Prostate gland (tissue), 2 donors: Measurements from ENCODE around the gene MCM7. TPM values are rescaled to one million over a fixed set of nuclear protein-coding genes. Genes with fewer than 3 reads are reported as not detected.

ENCODE experiments used
- DNase-seq: peaks from one replicate; pipeline ENCODE4 v3.0.0-alpha.2; 2019; ENCODE audit warnings: low spot score
- H3K27ac ChIP-seq, 2 donors: fragments of 200-600 bp; sonication (generic); 2 replicates each; pipeline ENCODE4 v1.5.1; 2017 to 2019
- H3K27me3 ChIP-seq: fragments of 200-600 bp; sonication (generic); replicated peaks from 2 replicates; pipeline ENCODE4 v1.5.1; 2019; ENCODE audit not compliant: insufficient read depth
- H3K36me3 ChIP-seq, 2 donors: fragments of 200-600 bp; sonication (generic); 1 replicate in 1 of 2; 2 replicates in 1 of 2; pipeline versions ENCODE4 v1.5.1 to v1.8.1; 2017 to 2019
- H3K4me1 ChIP-seq: fragments of 200-600 bp; sonication (generic); replicated peaks from 2 replicates; pipeline ENCODE4 v1.5.1; 2019
- H3K4me3 ChIP-seq, 2 donors: fragments of 200-600 bp; sonication (generic); 2 replicates each; pipeline ENCODE4 v1.5.1; 2017 to 2019
- H3K9me3 ChIP-seq: fragments of 200-600 bp; sonication (generic); 2 replicates; pipeline ENCODE4 v1.5.1; 2017
- POLR2A ChIP-seq: fragments of 450-650 bp; IDR thresholded peaks from one replicate; pipeline ENCODE4 v1.6.1; 2016; ENCODE audit warnings: antibody characterized with exemption, mild to moderate bottlenecking
- POLR2AphosphoS5 ChIP-seq: sonication (generic); formaldehyde crosslinking; IDR thresholded peaks from one replicate; pipeline ENCODE4 v1.6.1; 2017; ENCODE audit warnings: antibody characterized with exemption
- WGBS: methylation state at CpG from one replicate; pipeline ENCODE4 v1.1.5; 2018; 5-methylcytosine and 5-hydroxymethylcytosine counted together
- intact Hi-C: fragments of 100-400 bp; cut with DNase I; formaldehyde crosslinking; loops from one replicate; pipeline ENCODE4 v1.14.2; 2022
- microRNA counts, 2 donors: library from miRNA; unstranded; fragments of <30 nt; microRNA quantifications; one replicate each; lab custom pipeline; 2016 to 2017
- microRNA-seq: library from miRNA; unstranded; fragments of <30 nt; microRNA quantifications from one replicate; pipeline ENCODE4, GENCODE V29; 2016
- small RNA-seq, 2 donors: library from RNA; depleted of rRNA; stranded (forward); fragments of <200 nt; gene quantifications; one replicate each; pipeline ENCODE3, GENCODE V24; 2016
- total RNA-seq, 2 donors: library from RNA; depleted of rRNA; stranded (reverse); fragments of >200 nt; gene quantifications; one replicate each; pipeline ENCODE4 v1.1.0, GENCODE V29; 2016
- TF ChIP-seq, protein P1 (sequence below), 4 experiments: fragments of 200-600 bp in 2 of 4; fragments of 450-650 bp in 2 of 4; sonication (generic) in 2 of 4; IDR thresholded peaks; 1 replicate in 3 of 4; 2 replicates in 1 of 4; pipeline ENCODE4 v1.5.1; 2016 to 2019; ENCODE audit warnings: antibody characterized with exemption in 4 of 4, mild to moderate bottlenecking in 2 of 4, moderate library complexity in 2 of 4

Gene MCM7
- total RNA-seq, 2 donors from 2014 or later: 47.5 to 68.7 TPM

DNA sequence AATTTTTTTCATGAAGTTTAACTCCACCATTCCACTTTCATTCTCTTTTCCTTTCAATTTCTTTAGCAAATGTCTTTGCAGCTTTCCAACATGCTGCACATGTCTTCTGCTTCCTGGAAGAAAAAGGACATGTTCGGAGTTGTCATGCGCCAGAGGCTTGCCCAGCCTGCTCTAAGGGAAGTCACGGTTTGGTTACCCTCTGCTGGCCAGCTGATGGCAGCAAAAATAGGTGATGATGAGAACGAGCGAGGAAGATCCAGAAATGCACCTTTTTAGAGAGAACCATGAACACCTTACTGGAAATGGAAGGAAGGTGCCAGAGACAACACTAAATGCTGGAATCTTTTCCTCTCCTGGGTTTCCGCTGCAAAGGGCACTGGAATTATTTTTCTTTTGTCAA, 56.5 kb downstream of the MCM7 start:
- no peaks in the 10 kb centered on the region for H3K27me3 ChIP-seq
- no peaks in the 10 kb centered on the region for H3K4me1 ChIP-seq
- H3K27ac ChIP-seq: no peak overlapping the region
- H3K4me3 ChIP-seq: no peak overlapping the region
- H3K36me3 ChIP-seq: no peaks in the 10 kb centered on the region
- 39% methylated on average over 6 of the region's 6 CpGs for WGBS
- DNase-seq: peak; percentile 79
- H3K9me3 ChIP-seq: no peaks in the 10 kb centered on the region
- TF ChIP-seq POLR2AphosphoS5: peak; percentile 85
- TF ChIP-seq, protein P1, sequence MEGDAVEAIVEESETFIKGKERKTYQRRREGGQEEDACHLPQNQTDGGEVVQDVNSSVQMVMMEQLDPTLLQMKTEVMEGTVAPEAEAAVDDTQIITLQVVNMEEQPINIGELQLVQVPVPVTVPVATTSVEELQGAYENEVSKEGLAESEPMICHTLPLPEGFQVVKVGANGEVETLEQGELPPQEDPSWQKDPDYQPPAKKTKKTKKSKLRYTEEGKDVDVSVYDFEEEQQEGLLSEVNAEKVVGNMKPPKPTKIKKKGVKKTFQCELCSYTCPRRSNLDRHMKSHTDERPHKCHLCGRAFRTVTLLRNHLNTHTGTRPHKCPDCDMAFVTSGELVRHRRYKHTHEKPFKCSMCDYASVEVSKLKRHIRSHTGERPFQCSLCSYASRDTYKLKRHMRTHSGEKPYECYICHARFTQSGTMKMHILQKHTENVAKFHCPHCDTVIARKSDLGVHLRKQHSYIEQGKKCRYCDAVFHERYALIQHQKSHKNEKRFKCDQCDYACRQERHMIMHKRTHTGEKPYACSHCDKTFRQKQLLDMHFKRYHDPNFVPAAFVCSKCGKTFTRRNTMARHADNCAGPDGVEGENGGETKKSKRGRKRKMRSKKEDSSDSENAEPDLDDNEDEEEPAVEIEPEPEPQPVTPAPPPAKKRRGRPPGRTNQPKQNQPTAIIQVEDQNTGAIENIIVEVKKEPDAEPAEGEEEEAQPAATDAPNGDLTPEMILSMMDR (IDR thresholded peaks at IDR 0.05): peak in 3 of 4 experiments; percentile 42 to 75 (median 54)
- no peak for TF ChIP-seq POLR2A
- intact Hi-C loops: no loop called here

MicroRNA genes within 50 kb of the gene (microRNA counts, 767-probe panel; counts per million panel counts)
- microRNA hsa-miR-106b-5p (lab: Ali Mortazavi, UCI): 2,367 to 2,749 counts per million in 2 donors
- microRNA hsa-miR-25-3p (lab: Ali Mortazavi, UCI): 4,670 to 4,908 counts per million in 2 donors
- microRNA hsa-miR-93-5p (lab: Ali Mortazavi, UCI): 4,179 to 4,430 counts per million in 2 donors

Small RNA genes within 50 kb of the gene (microRNA-seq; reads per million reads assigned to microRNA genes)
- gene MIR106B (562 reads per million, percentile 85 among the genes with 10 or more reads in this experiment), gene MIR25 (293 reads per million, percentile 80 among the genes with 10 or more reads in this experiment), gene MIR93 (2,692 reads per million, percentile 92 among the genes with 10 or more reads in this experiment)

Small RNA genes within 50 kb of the gene (small RNA-seq; reads per million reads assigned to genes)
- gene MIR106B (70.2 to 186 reads per million in 2 donors), gene MIR25 (1,508 to 1,619 reads per million in 2 donors), gene MIR93 (144 to 260 reads per million in 2 donors)

Other genes starting within 250 kb of the MCM7 start
- not detected for gene OR2AE1, start 224.4 kb downstream of the MCM7 start, total RNA-seq
- 10 to 100 TPM; 61.0 to 72.8 TPM for gene TRIM4, start 181.9 kb downstream of the MCM7 start, total RNA-seq
- 1 to 10 TPM; 1.2 to 3.2 TPM for gene GJC3, start 171.8 kb downstream of the MCM7 start, total RNA-seq
- 1,000 to 10,000 TPM; 1,167 to 4,716 TPM for gene AZGP1, start 125.4 kb downstream of the MCM7 start, total RNA-seq
- gene ZKSCAN1, start 85.8 kb downstream of the MCM7 start, total RNA-seq: 10 to 100 TPM; 75.8 to 86.5 TPM
- gene ZSCAN21, start 51.6 kb downstream of the MCM7 start, total RNA-seq: 10 to 100 TPM; 24.6 to 38.0 TPM
- 10 to 100 TPM; 20.5 to 21.4 TPM for gene ZNF3, start 19.7 kb downstream of the MCM7 start, total RNA-seq
- gene COPS6, start 12.4 kb downstream of the MCM7 start, total RNA-seq: 10 to 100 TPM; 50.8 to 78.4 TPM
- 10 to 100 TPM; 18.0 to 27.2 TPM for gene AP4M1, start 246 bp upstream of the MCM7 start, total RNA-seq
- gene TAF6, start 18.0 kb upstream of the MCM7 start, total RNA-seq: 10 to 100 TPM; 68.3 to 79.8 TPM
- gene CNPY4, start 18.2 kb upstream of the MCM7 start, total RNA-seq: 10 to 100 TPM in 1 of 2 donors, 1 to 10 TPM in 1; 1.6 to 16.1 TPM
- 1 to 10 TPM; 4.4 to 6.1 TPM for gene MBLAC1, start 25.6 kb upstream of the MCM7 start, total RNA-seq
- gene LAMTOR4, start 47.5 kb upstream of the MCM7 start, total RNA-seq: 100 to 1,000 TPM; 213 to 243 TPM
- 10 to 100 TPM; 21.2 to 43.4 TPM for gene TRAPPC14, start 57.3 kb upstream of the MCM7 start, total RNA-seq
- gene GAL3ST4, start 67.2 kb upstream of the MCM7 start, total RNA-seq: 10 to 100 TPM in 1 of 2 donors, 1 to 10 TPM in 1; 4.1 to 10.2 TPM
- 1 to 10 TPM; 1.7 to 2.8 TPM for gene GPC2, start 76.0 kb upstream of the MCM7 start, total RNA-seq
- gene STAG3, start 76.5 kb upstream of the MCM7 start, total RNA-seq: 10 to 100 TPM in 1 of 2 donors, 1 to 10 TPM in 1; 1.8 to 37.6 TPM
- not detected for gene PVRIG, start 118.6 kb upstream of the MCM7 start, total RNA-seq
- gene SPDYE3, start 206.3 kb upstream of the MCM7 start, total RNA-seq: under 1 TPM in 1 of 2 donors, not detected in 1; 0.91 TPM